Measurements from ENCODE around the gene MED29. TPM values are rescaled to one million over a fixed set of nuclear protein-coding genes. Genes with fewer than 3 reads are reported as not detected.

Gene MED29
- total and polyA plus RNA-seq, 2 of the 13 experiments (the other 11 are each of a cell fraction or from before 2014, with no cell fraction given): 14.0 to 19.7 TPM

GRCh38 chr19:39397360-39398296 is 6.5 kb downstream of the MED29 start (continued):
- no peak for TF ChIP-seq ZNF816 (CRISPR knock-in tag; IDR thresholded peaks at IDR 0.05; ENCODE audit: borderline replicate concordance)
- TF ChIP-seq TARDBP (CRISPR knock-in tag; IDR thresholded peaks at IDR 0.05): peak; percentile 93
- no peak for TF ChIP-seq ELF4 (CRISPR knock-in tag; IDR thresholded peaks at IDR 0.05; ENCODE audit: borderline replicate concordance)
- TF ChIP-seq NFIB (CRISPR knock-in tag; IDR thresholded peaks at IDR 0.05; ENCODE audit: borderline replicate concordance): no peak
- TF ChIP-seq ZNF678 (CRISPR knock-in tag; IDR thresholded peaks at IDR 0.05): no peak
- TF ChIP-seq ZNF691 (CRISPR knock-in tag; IDR thresholded peaks at IDR 0.05; ENCODE audit: borderline replicate concordance, low read depth): 0 out of 2 replicates have a peak, but pooled peaks have one; percentile 25
- TF ChIP-seq ZNF567 (CRISPR knock-in tag; IDR thresholded peaks at IDR 0.05; ENCODE audit: borderline replicate concordance): no peak
- no peak for TF ChIP-seq FOXO4 (CRISPR knock-in tag; conservative IDR thresholded peaks at IDR 0.05)
- TF ChIP-seq PHF21A (CRISPR knock-in tag; IDR thresholded peaks at IDR 0.05): peak; percentile 89
- peak; percentile 57; the same call in 1 of the 2 replicates for TF ChIP-seq MIER2 (CRISPR knock-in tag; IDR thresholded peaks at IDR 0.05)
- no peak for TF ChIP-seq U2AF2 (IDR thresholded peaks at IDR 0.05; ENCODE audit: low read depth, low read length)
- TF ChIP-seq BRF2 (CRISPR knock-in tag; IDR thresholded peaks at IDR 0.05): no peak
- TF ChIP-seq ZNF710 (CRISPR knock-in tag; IDR thresholded peaks at IDR 0.05; ENCODE audit: borderline replicate concordance): peak; percentile 57; the same call in 1 of the 2 replicates
- no peak for TF ChIP-seq HOXA9 (CRISPR knock-in tag; IDR thresholded peaks at IDR 0.05; ENCODE audit: borderline replicate concordance)
- TF ChIP-seq RORA (CRISPR knock-in tag; IDR thresholded peaks at IDR 0.05): no peak
- TF ChIP-seq POLR2AphosphoS5 (IDR thresholded peaks at IDR 0.05; ENCODE audit: low read depth, low read length): peak; percentile 89
- TF ChIP-seq ZC3H4 (CRISPR knock-in tag; IDR thresholded peaks at IDR 0.05; ENCODE audit: borderline replicate concordance): no peak
- no peak for TF ChIP-seq ZNF672 (CRISPR knock-in tag; IDR thresholded peaks at IDR 0.05)
- no peak for TF ChIP-seq JUND (CRISPR knock-in tag; IDR thresholded peaks at IDR 0.05)
- TF ChIP-seq ZNF264 (CRISPR knock-in tag; IDR thresholded peaks at IDR 0.05): 0 out of 2 replicates have a peak, but pooled peaks have one; percentile 32
- TF ChIP-seq PAF1 (CRISPR knock-in tag; IDR thresholded peaks at IDR 0.05): no peak
- no peak for TF ChIP-seq ZBTB46 (CRISPR knock-in tag; IDR thresholded peaks at IDR 0.05; ENCODE audit: borderline replicate concordance)

Measured in HepG2 (cell line).